ENCODE data around the gene EAF1. TPM values are rescaled to one million over a fixed set of nuclear protein-coding genes. Genes with fewer than 3 reads are reported as not detected.
A peak's percentile ranks its signal among the peaks of the same experiment; 100 is the strongest.
"Not testable (repeated sequence)": the region's sequence is repeated elsewhere in the genome, so short reads cannot be mapped to it uniquely, and the experiment has no call there.

EAF1 gene
- total and polyA plus RNA-seq, 2 donors (not counting 1 experiment from before 2014, with no cell fraction given) = 8.3 to 19.8 TPM

GRCh38 chr3:15398731-15399133 is 28.7 kb upstream of the EAF1 start:
- not testable (repeated sequence) for H3K27me3 Mint-ChIP-seq; H3K27ac Mint-ChIP-seq; H3K79me2 ChIP-seq (ENCODE audit: control insufficient read depth, insufficient read depth, low read length); H3K9ac ChIP-seq (ENCODE audit: low read length); H2AFZ ChIP-seq (ENCODE audit: insufficient read depth, low read depth, low read length, poor library complexity, severe bottlenecking); H4K20me1 ChIP-seq (ENCODE audit: control insufficient read depth, insufficient read depth, low read length, poor library complexity, severe bottlenecking); H3K27ac ChIP-seq (ENCODE audit: low read length in 2 of 2); H3K4me2 ChIP-seq (replicated peaks; ENCODE audit: low read depth, low read length, poor library complexity, severe bottlenecking); H3K27me3 ChIP-seq (replicated peaks in 1 of 4; ENCODE audit: control extremely low read depth in 1 of 4, control insufficient read depth in 3 of 4, insufficient read depth in 4 of 4, low read length in 3 of 4); H3K4me3 ChIP-seq (ENCODE audit: control extremely low read depth in 1 of 5, extremely low read depth in 1 of 5, insufficient read depth in 1 of 5, low read depth in 2 of 5, low read length in 4 of 5); H3K9me3 Mint-ChIP-seq (ENCODE audit: insufficient read depth); H3K4me3 Mint-ChIP-seq; H3K36me3 ChIP-seq (replicated peaks in 1 of 2; ENCODE audit: control extremely low read depth in 1 of 2, control insufficient read depth in 1 of 2, extremely low read depth in 1 of 2, insufficient read depth in 2 of 2, low read length in 1 of 2)
- Histone ChIP-seq H3K4me1 (ENCODE audit: control insufficient read depth in 2 of 2, insufficient read depth in 2 of 2, low read length in 2 of 2) (peaks cover 18 to 19% of the 10 kb centered on the region in 2 donors), H3K9me3 (ENCODE audit: control extremely low read depth in 1 of 3, control insufficient read depth in 2 of 3, insufficient read depth in 1 of 3, low read length in 2 of 3) (peaks cover 0 to 16% (median 0%) of the 10 kb centered on the region in 3 donors)
- peak; percentile 87 for ATAC-seq (ENCODE audit: low read depth)
- H3K4me1 Mint-ChIP-seq = peaks cover 37% of the 10 kb centered on the region
- intact Hi-C loops (cut with micrococcal nuclease) = loop anchor here (1.0 to 5.0 kb wide), 3 partner anchors 14 to 130 kb away; no protein-coding TSS in a partner anchor
- ChIA-PET POLR2A (interaction anchor here (0.6 to 1.4 kb wide), 4 partner anchors 67 to 261 kb away, joined by 3 to 6 read pairs (median 4); no protein-coding TSS in a partner anchor), CTCF (interaction anchor here (0.6 to 14.6 kb wide), 22 partner anchors 9 to 307 kb away, joined by 3 to 421 read pairs (median 4); partner anchors contain the start of genes CAPN7 and SH3BP5)
- WGBS (ENCODE audit: insufficient coverage) = 100% methylated on average over 2 of the region's 3 CpGs
- TF ChIP-seq CTCF (IDR thresholded peaks at IDR 0.05) = peak; percentile 75
- peak; percentile 63 for DNase-seq

GRCh38 chr3:15399970-15400369 is 27.4 kb upstream of the EAF1 start:
- peaks cover 0 to 16% (median 0%) of the 10 kb centered on the region in 3 donors for H3K9me3 ChIP-seq (ENCODE audit: control extremely low read depth in 1 of 3, control insufficient read depth in 2 of 3, insufficient read depth in 1 of 3, low read length in 2 of 3)
- H3K36me3 ChIP-seq (replicated peaks in 1 of 2; ENCODE audit: control extremely low read depth in 1 of 2, control insufficient read depth in 1 of 2, extremely low read depth in 1 of 2, insufficient read depth in 2 of 2, low read length in 1 of 2) = no peaks in the 10 kb centered on the region
- Mint-ChIP-seq H3K4me1 (peaks cover 39% of the 10 kb centered on the region), H3K27me3 (no peaks in the 10 kb centered on the region), H3K27ac (no peak overlapping the region), H3K9me3 (ENCODE audit: insufficient read depth) (no peaks in the 10 kb centered on the region), H3K4me3 (no peak overlapping the region)
- POLR2A ChIA-PET = interaction anchor here (1.2 kb wide), 1 partner anchor 194 kb away, joined by 3 read pairs; the partner anchor contains the start of gene CAPN7
- peaks cover 24 to 31% of the 10 kb centered on the region in 2 donors for H3K4me1 ChIP-seq (ENCODE audit: control insufficient read depth in 2 of 2, insufficient read depth in 2 of 2, low read length in 2 of 2)
- ATAC-seq (ENCODE audit: low read depth) (no peak), DNase-seq (no peak)
- H4K20me1 ChIP-seq (ENCODE audit: control insufficient read depth, insufficient read depth, low read length, poor library complexity, severe bottlenecking) = no peaks in the 10 kb centered on the region
- no peak overlapping the region for H3K4me2 ChIP-seq (replicated peaks; ENCODE audit: low read depth, low read length, poor library complexity, severe bottlenecking)
- no peaks in the 10 kb centered on the region for H3K27me3 ChIP-seq (replicated peaks in 1 of 4; ENCODE audit: control extremely low read depth in 1 of 4, control insufficient read depth in 3 of 4, insufficient read depth in 4 of 4, low read length in 3 of 4)
- WGBS (ENCODE audit: insufficient coverage) = 65% methylated on average over 2 of the region's 5 CpGs
- TF ChIP-seq CTCF (IDR thresholded peaks at IDR 0.05) = no peak
- no peak for TF ChIP-seq EZH2 (IDR thresholded peaks at IDR 0.05; ENCODE audit: borderline replicate concordance, insufficient read depth, low read depth, low read length, poor library complexity, severe bottlenecking)
- no peak overlapping the region for H3K27ac ChIP-seq (ENCODE audit: low read length in 2 of 2)
- H2AFZ ChIP-seq (ENCODE audit: insufficient read depth, low read depth, low read length, poor library complexity, severe bottlenecking) = no peak overlapping the region
- intact Hi-C loops (cut with micrococcal nuclease) = loop anchor here (2.0 to 10.0 kb wide), 3 partner anchors 15 to 475 kb away; no protein-coding TSS in a partner anchor
- H3K4me3 ChIP-seq (ENCODE audit: control extremely low read depth in 1 of 5, extremely low read depth in 1 of 5, insufficient read depth in 1 of 5, low read depth in 2 of 5, low read length in 4 of 5) = no peak overlapping the region
- peaks cover 5% of the 10 kb centered on the region for H3K79me2 ChIP-seq (ENCODE audit: control insufficient read depth, insufficient read depth, low read length)
- CTCF ChIA-PET = interaction anchor here (1.1 to 14.6 kb wide), 7 partner anchors 12 to 196 kb away, joined by 4 to 421 read pairs (median 21); partner anchors contain the start of gene CAPN7
- H3K9ac ChIP-seq (ENCODE audit: low read length) = no peak overlapping the region

Data from B cell (primary cell).